Activated naive CD4-positive, alpha-beta T cell treated with anti-CD3 and anti-CD28 coated beads, Interleukin-2, amount 10 ng/mL, durations not matched to agents 7 days and 5 days (primary cell): ENCODE measurements around the gene BSND.

Source experiments
- CTCF ChIA-PET: fragments of 350-600 bp; sonication (Branson Sonifier 250); formaldehyde crosslinking; loops from one replicate; lab custom pipeline; 2021; ENCODE audit warnings: antibody characterized with exemption; lab: Charles Lee
- DNase-seq: peaks from one replicate; pipeline ENCODE4 v3.0.0-alpha.2; 2020
- H3K27ac Mint-ChIP-seq: one replicate; pipeline ENCODE4 v1.8.0; 2021; ENCODE audit warnings: mild to moderate bottlenecking, moderate library complexity, mixed read lengths
- H3K27me3 Mint-ChIP-seq: one replicate; pipeline ENCODE4 v1.8.0; 2021; ENCODE audit warnings: mild to moderate bottlenecking, mixed read lengths
- H3K36me3 Mint-ChIP-seq: one replicate; pipeline ENCODE4 v1.8.0; 2021; ENCODE audit warnings: mixed read lengths
- H3K4me1 Mint-ChIP-seq: one replicate; pipeline ENCODE4 v1.8.0; 2021; ENCODE audit warnings: mixed read lengths
- H3K4me3 Mint-ChIP-seq: one replicate; pipeline ENCODE4 v1.8.0; 2021; ENCODE audit warnings: mild to moderate bottlenecking, moderate library complexity, mixed read lengths
- H3K9me3 Mint-ChIP-seq: one replicate; pipeline ENCODE4 v1.8.0; 2021; ENCODE audit warnings: mixed read lengths

The BSND gene

GRCh38 chr1:54989968-54990810 lies 8.5 kb upstream of the BSND start:
- no peak overlapping the region for H3K27ac Mint-ChIP-seq
- H3K27me3 Mint-ChIP-seq, result peaks cover 25% of the 10 kb centered on the region
- CTCF ChIA-PET, result interaction anchor here (3.2 to 5.6 kb wide), 2 partner anchors 40 to 44 kb away, joined by 15 to 23 read pairs; no protein-coding TSS in a partner anchor
- H3K36me3 Mint-ChIP-seq, result no peaks in the 10 kb centered on the region
- no peak overlapping the region for H3K4me3 Mint-ChIP-seq
- H3K9me3 Mint-ChIP-seq, result no peaks in the 10 kb centered on the region
- peaks cover 8% of the 10 kb centered on the region for H3K4me1 Mint-ChIP-seq
- no peak for DNase-seq

GRCh38 chr1:54990916-54991315 lies 7.8 kb upstream of the BSND start:
- H3K4me3 Mint-ChIP-seq, result no peak overlapping the region
- H3K27ac Mint-ChIP-seq, result no peak overlapping the region
- DNase-seq, result no peak
- CTCF ChIA-PET, result interaction anchor here (5.6 kb wide), 1 partner anchor 45 kb away, joined by 23 read pairs; no protein-coding TSS in a partner anchor
- H3K36me3 Mint-ChIP-seq, result no peaks in the 10 kb centered on the region
- H3K27me3 Mint-ChIP-seq, result peaks cover 25% of the 10 kb centered on the region
- H3K4me1 Mint-ChIP-seq, result peaks cover 15% of the 10 kb centered on the region
- H3K9me3 Mint-ChIP-seq, result no peaks in the 10 kb centered on the region

- H3K9me3 Mint-ChIP-seq, result no peaks in the 10 kb centered on the region
- H3K4me1 Mint-ChIP-seq, result peaks cover 25% of the 10 kb centered on the region
- peaks cover 32% of the 10 kb centered on the region for H3K27me3 Mint-ChIP-seq
- CTCF ChIA-PET, result interaction anchor here (0.7 to 2.3 kb wide), 2 partner anchors 42 to 47 kb away, joined by 3 to 9 read pairs; no protein-coding TSS in a partner anchor
- no peaks in the 10 kb centered on the region for H3K36me3 Mint-ChIP-seq
- no peak overlapping the region for H3K27ac Mint-ChIP-seq
- no peak for DNase-seq
- H3K4me3 Mint-ChIP-seq, result no peak overlapping the region
Observed at GRCh38 chr1:54991939-54992338, 6.8 kb upstream of the BSND start.

GRCh38 chr1:54993140-54993539 lies 5.6 kb upstream of the BSND start:
- Mint-ChIP-seq H3K27ac (no peak overlapping the region), H3K27me3 (peaks cover 44% of the 10 kb centered on the region), H3K36me3 (no peaks in the 10 kb centered on the region), H3K9me3 (no peaks in the 10 kb centered on the region), H3K4me3 (no peak overlapping the region), H3K4me1 (peaks cover 29% of the 10 kb centered on the region)
- CTCF ChIA-PET, result interaction anchor here (0.9 to 2.3 kb wide), 3 partner anchors 29 to 48 kb away, joined by 3 to 9 read pairs (median 4); no protein-coding TSS in a partner anchor
- DNase-seq, result no peak

- no peaks in the 10 kb centered on the region for H3K36me3 Mint-ChIP-seq
- H3K4me1 Mint-ChIP-seq, result peaks cover 29% of the 10 kb centered on the region
- H3K9me3 Mint-ChIP-seq, result no peaks in the 10 kb centered on the region
- H3K27me3 Mint-ChIP-seq, result peaks cover 58% of the 10 kb centered on the region
- CTCF ChIA-PET, result interaction anchor here (1.0 to 4.8 kb wide), 2 partner anchors 44 to 50 kb away, joined by 3 to 79 read pairs; no protein-coding TSS in a partner anchor
- no peak for DNase-seq
- H3K4me3 Mint-ChIP-seq, result no peak overlapping the region
- H3K27ac Mint-ChIP-seq, result no peak overlapping the region
Observed at GRCh38 chr1:54994355-54994990, 4.3 kb upstream of the BSND start.

- H3K4me1 Mint-ChIP-seq, result peaks cover 29% of the 10 kb centered on the region
- peaks cover 61% of the 10 kb centered on the region for H3K27me3 Mint-ChIP-seq
- no peaks in the 10 kb centered on the region for H3K36me3 Mint-ChIP-seq
- no peak overlapping the region for H3K27ac Mint-ChIP-seq
- H3K9me3 Mint-ChIP-seq, result no peaks in the 10 kb centered on the region
- DNase-seq, result no peak
- CTCF ChIA-PET, result interaction anchor here (1.0 to 5.5 kb wide), 5 partner anchors 10 to 50 kb away, joined by 3 to 95 read pairs (median 8); no protein-coding TSS in a partner anchor
- no peak overlapping the region for H3K4me3 Mint-ChIP-seq
Observed at GRCh38 chr1:54995013-54995760, 3.5 kb upstream of the BSND start.

- peaks cover 29% of the 10 kb centered on the region for H3K4me1 Mint-ChIP-seq
- CTCF ChIA-PET, result interaction anchor here (0.6 to 5.5 kb wide), 10 partner anchors 8 to 55 kb away, joined by 3 to 95 read pairs (median 6); no protein-coding TSS in a partner anchor
- DNase-seq, result peak; percentile 66
- peaks cover 61% of the 10 kb centered on the region for H3K27me3 Mint-ChIP-seq
- H3K4me3 Mint-ChIP-seq, result no peak overlapping the region
- no peaks in the 10 kb centered on the region for H3K36me3 Mint-ChIP-seq
- peak overlapping the region; percentile 77 for H3K27ac Mint-ChIP-seq
- H3K9me3 Mint-ChIP-seq, result no peaks in the 10 kb centered on the region
Observed at GRCh38 chr1:54995835-54996234, 2.9 kb upstream of the BSND start.

- DNase-seq, result peak; percentile 82
- no peaks in the 10 kb centered on the region for H3K36me3 Mint-ChIP-seq
- CTCF ChIA-PET, result interaction anchor here (0.6 to 5.5 kb wide), 12 partner anchors 9 to 683 kb away, joined by 3 to 95 read pairs (median 4); no protein-coding TSS in a partner anchor
- H3K27ac Mint-ChIP-seq, result peak overlapping the region; percentile 2
- no peak overlapping the region for H3K4me3 Mint-ChIP-seq
- peaks cover 61% of the 10 kb centered on the region for H3K27me3 Mint-ChIP-seq
- peaks cover 29% of the 10 kb centered on the region for H3K4me1 Mint-ChIP-seq
- no peaks in the 10 kb centered on the region for H3K9me3 Mint-ChIP-seq
Observed at GRCh38 chr1:54996359-54996868, 2.3 kb upstream of the BSND start.

- no peaks in the 10 kb centered on the region for H3K36me3 Mint-ChIP-seq
- H3K4me3 Mint-ChIP-seq, result no peak overlapping the region
- CTCF ChIA-PET, result interaction anchor here (0.7 to 5.5 kb wide), 10 partner anchors 9 to 683 kb away, joined by 3 to 95 read pairs (median 6); no protein-coding TSS in a partner anchor
- no peaks in the 10 kb centered on the region for H3K9me3 Mint-ChIP-seq
- no peak for DNase-seq
- H3K27ac Mint-ChIP-seq, result no peak overlapping the region
- H3K27me3 Mint-ChIP-seq, result peaks cover 61% of the 10 kb centered on the region
- peaks cover 29% of the 10 kb centered on the region for H3K4me1 Mint-ChIP-seq
Observed at GRCh38 chr1:54996869-54997710, 1.6 kb upstream of the BSND start.

GRCh38 chr1:54997711-54997986 lies 1.1 kb upstream of the BSND start:
- H3K4me1 Mint-ChIP-seq, result peaks cover 29% of the 10 kb centered on the region
- no peaks in the 10 kb centered on the region for H3K36me3 Mint-ChIP-seq
- no peak overlapping the region for H3K27ac Mint-ChIP-seq
- no peak for DNase-seq
- H3K4me3 Mint-ChIP-seq, result no peak overlapping the region
- H3K27me3 Mint-ChIP-seq, result peaks cover 61% of the 10 kb centered on the region
- no peaks in the 10 kb centered on the region for H3K9me3 Mint-ChIP-seq
- CTCF ChIA-PET, result interaction anchor here (2.3 to 5.5 kb wide), 3 partner anchors 40 to 51 kb away, joined by 9 to 95 read pairs (median 79); no protein-coding TSS in a partner anchor

- H3K4me1 Mint-ChIP-seq, result peaks cover 29% of the 10 kb centered on the region
- H3K9me3 Mint-ChIP-seq, result no peaks in the 10 kb centered on the region
- no peak overlapping the region for H3K4me3 Mint-ChIP-seq
- H3K27me3 Mint-ChIP-seq, result peaks cover 61% of the 10 kb centered on the region
- H3K27ac Mint-ChIP-seq, result no peak overlapping the region
- CTCF ChIA-PET, result interaction anchor here (2.3 to 5.5 kb wide), 3 partner anchors 41 to 52 kb away, joined by 9 to 95 read pairs (median 79); no protein-coding TSS in a partner anchor
- DNase-seq, result no peak
- no peaks in the 10 kb centered on the region for H3K36me3 Mint-ChIP-seq
Observed at GRCh38 chr1:54998100-54998499, 633 bp upstream of the BSND start.

GRCh38 chr1:55000110-55001085 lies 1.7 kb downstream of the BSND start:
- H3K36me3 Mint-ChIP-seq, result no peaks in the 10 kb centered on the region
- no peak for DNase-seq
- no peaks in the 10 kb centered on the region for H3K9me3 Mint-ChIP-seq
- no peak overlapping the region for H3K4me3 Mint-ChIP-seq
- peaks cover 20% of the 10 kb centered on the region for H3K4me1 Mint-ChIP-seq
- peaks cover 44% of the 10 kb centered on the region for H3K27me3 Mint-ChIP-seq
- CTCF ChIA-PET, result interaction anchor here (2.9 to 5.5 kb wide), 2 partner anchors 49 to 54 kb away, joined by 11 to 95 read pairs; no protein-coding TSS in a partner anchor
- H3K27ac Mint-ChIP-seq, result no peak overlapping the region
